Measurements from ENCODE around the gene RPGR. TPM values are rescaled to one million over a fixed set of nuclear protein-coding genes. Genes with fewer than 3 reads are reported as not detected.

The RPGR gene
- total RNA-seq, 1 experiment from 2014 or later: 9.8 TPM

- Histone ChIP-seq H3K27me3 (no peaks in the 10 kb centered on the region), H3K27ac (no peak overlapping the region), H3K4me3 (no peak overlapping the region), H3K9me3 (replicated peaks) (no peaks in the 10 kb centered on the region), H3K36me3 (no peaks in the 10 kb centered on the region), H3K4me1 (no peaks in the 10 kb centered on the region)
- no peak for DNase-seq
Observed at GRCh38 chrX:38305971-38306370, 21.3 kb downstream of the RPGR start.

GRCh38 chrX:38304010-38304409 is 23.3 kb downstream of the RPGR start:
- Histone ChIP-seq H3K4me1 (no peaks in the 10 kb centered on the region), H3K27me3 (no peaks in the 10 kb centered on the region), H3K4me3 (no peak overlapping the region), H3K9me3 (replicated peaks) (no peaks in the 10 kb centered on the region), H3K27ac (no peak overlapping the region), H3K36me3 (no peaks in the 10 kb centered on the region)
- no peak for DNase-seq

GRCh38 chrX:38293741-38294140 is 33.6 kb downstream of the RPGR start:
- H3K36me3 ChIP-seq: no peaks in the 10 kb centered on the region
- H3K4me3 ChIP-seq: no peak overlapping the region
- no peaks in the 10 kb centered on the region for H3K27me3 ChIP-seq
- no peak for DNase-seq
- H3K27ac ChIP-seq: no peak overlapping the region
- no peaks in the 10 kb centered on the region for H3K9me3 ChIP-seq (replicated peaks)
- no peaks in the 10 kb centered on the region for H3K4me1 ChIP-seq

GRCh38 chrX:38287674-38288073 is 39.6 kb downstream of the RPGR start:
- no peaks in the 10 kb centered on the region for H3K4me1 ChIP-seq
- H3K36me3 ChIP-seq: no peaks in the 10 kb centered on the region
- H3K27ac ChIP-seq: no peak overlapping the region
- no peak for DNase-seq
- H3K4me3 ChIP-seq: no peak overlapping the region
- no peaks in the 10 kb centered on the region for H3K27me3 ChIP-seq
- no peaks in the 10 kb centered on the region for H3K9me3 ChIP-seq (replicated peaks)

- Histone ChIP-seq H3K9me3 (replicated peaks) (no peaks in the 10 kb centered on the region), H3K4me1 (no peaks in the 10 kb centered on the region), H3K4me3 (no peak overlapping the region), H3K27ac (no peak overlapping the region), H3K36me3 (no peaks in the 10 kb centered on the region), H3K27me3 (no peaks in the 10 kb centered on the region)
- no peak for DNase-seq
Observed at GRCh38 chrX:38285649-38286048, 41.7 kb downstream of the RPGR start.

- Histone ChIP-seq H3K4me1 (no peaks in the 10 kb centered on the region), H3K27ac (no peak overlapping the region), H3K36me3 (no peaks in the 10 kb centered on the region), H3K9me3 (replicated peaks) (no peaks in the 10 kb centered on the region), H3K27me3 (no peaks in the 10 kb centered on the region), H3K4me3 (no peak overlapping the region)
- no peak for DNase-seq
Observed at GRCh38 chrX:38282049-38282448, 45.3 kb downstream of the RPGR start.

GRCh38 chrX:38279188-38279587 is 48.1 kb downstream of the RPGR start:
- H3K9me3 ChIP-seq (replicated peaks): no peaks in the 10 kb centered on the region
- no peak overlapping the region for H3K4me3 ChIP-seq
- no peaks in the 10 kb centered on the region for H3K4me1 ChIP-seq
- no peaks in the 10 kb centered on the region for H3K27me3 ChIP-seq
- no peaks in the 10 kb centered on the region for H3K36me3 ChIP-seq
- DNase-seq: no peak
- H3K27ac ChIP-seq: no peak overlapping the region

- no peak overlapping the region for H3K27ac ChIP-seq
- no peaks in the 10 kb centered on the region for H3K27me3 ChIP-seq
- no peak overlapping the region for H3K4me3 ChIP-seq
- H3K36me3 ChIP-seq: no peaks in the 10 kb centered on the region
- H3K4me1 ChIP-seq: no peaks in the 10 kb centered on the region
- no peak for DNase-seq
- H3K9me3 ChIP-seq (replicated peaks): no peaks in the 10 kb centered on the region
Observed at GRCh38 chrX:38278682-38279081, 48.6 kb downstream of the RPGR start.

GRCh38 chrX:38277802-38278201 is 49.5 kb downstream of the RPGR start:
- no peak for DNase-seq
- Histone ChIP-seq H3K4me3 (no peak overlapping the region), H3K27me3 (no peaks in the 10 kb centered on the region), H3K4me1 (no peaks in the 10 kb centered on the region), H3K27ac (no peak overlapping the region), H3K36me3 (no peaks in the 10 kb centered on the region), H3K9me3 (replicated peaks) (no peaks in the 10 kb centered on the region)

GRCh38 chrX:38277136-38277535 is 50.2 kb downstream of the RPGR start:
- no peaks in the 10 kb centered on the region for H3K4me1 ChIP-seq
- H3K27ac ChIP-seq: no peak overlapping the region
- no peak overlapping the region for H3K4me3 ChIP-seq
- H3K36me3 ChIP-seq: no peaks in the 10 kb centered on the region
- H3K27me3 ChIP-seq: no peaks in the 10 kb centered on the region
- H3K9me3 ChIP-seq (replicated peaks): no peaks in the 10 kb centered on the region
- DNase-seq: no peak

- Histone ChIP-seq H3K27me3 (no peaks in the 10 kb centered on the region), H3K9me3 (replicated peaks) (no peaks in the 10 kb centered on the region), H3K4me3 (no peak overlapping the region), H3K36me3 (no peaks in the 10 kb centered on the region), H3K27ac (no peak overlapping the region), H3K4me1 (no peaks in the 10 kb centered on the region)
- no peak for DNase-seq
Observed at GRCh38 chrX:38276089-38276488, 51.2 kb downstream of the RPGR start.

- DNase-seq: no peak
- Histone ChIP-seq H3K36me3 (no peaks in the 10 kb centered on the region), H3K27ac (no peak overlapping the region)
Observed at GRCh38 chrX:38275615-38276014, 51.7 kb downstream of the RPGR start.

GRCh38 chrX:38273453-38273852 is 53.9 kb downstream of the RPGR start:
- Histone ChIP-seq H3K27ac (no peak overlapping the region), H3K36me3 (no peaks in the 10 kb centered on the region), H3K9me3 (replicated peaks) (no peaks in the 10 kb centered on the region), H3K27me3 (no peaks in the 10 kb centered on the region), H3K4me1 (no peaks in the 10 kb centered on the region), H3K4me3 (no peak overlapping the region)
- no peak for DNase-seq

More at GRCh38 chrX:38275615-38276014, 51.7 kb downstream of the RPGR start:
- H3K4me3 ChIP-seq: no peak overlapping the region
- no peaks in the 10 kb centered on the region for H3K4me1 ChIP-seq
- H3K9me3 ChIP-seq (replicated peaks): no peaks in the 10 kb centered on the region
- no peaks in the 10 kb centered on the region for H3K27me3 ChIP-seq

GRCh38 chrX:38271154-38271716 is 56.1 kb downstream of the RPGR start:
- H3K4me3 ChIP-seq: no peak overlapping the region
- no peaks in the 10 kb centered on the region for H3K27me3 ChIP-seq
- no peak overlapping the region for H3K27ac ChIP-seq
- no peaks in the 10 kb centered on the region for H3K4me1 ChIP-seq
- H3K9me3 ChIP-seq (replicated peaks): no peaks in the 10 kb centered on the region
- H3K36me3 ChIP-seq: no peaks in the 10 kb centered on the region
- DNase-seq: no peak

- no peaks in the 10 kb centered on the region for H3K36me3 ChIP-seq
- H3K4me3 ChIP-seq: no peak overlapping the region
- no peak for DNase-seq
- no peaks in the 10 kb centered on the region for H3K4me1 ChIP-seq
- no peaks in the 10 kb centered on the region for H3K9me3 ChIP-seq (replicated peaks)
- no peak overlapping the region for H3K27ac ChIP-seq
- no peaks in the 10 kb centered on the region for H3K27me3 ChIP-seq
Observed at GRCh38 chrX:38268011-38268410, 59.3 kb downstream of the RPGR start.

GRCh38 chrX:38262715-38263620 is 64.3 kb downstream of the RPGR start:
- H3K36me3 ChIP-seq: no peaks in the 10 kb centered on the region
- no peak for DNase-seq
- no peak overlapping the region for H3K4me3 ChIP-seq
- H3K27ac ChIP-seq: no peak overlapping the region
- no peaks in the 10 kb centered on the region for H3K27me3 ChIP-seq
- H3K4me1 ChIP-seq: no peaks in the 10 kb centered on the region
- no peaks in the 10 kb centered on the region for H3K9me3 ChIP-seq (replicated peaks)
